HG02981 (cell line): ENCODE data around the gene GAB4.
"Not testable (repeated sequence)": the region's sequence is repeated elsewhere in the genome, so short reads cannot be mapped to it uniquely, and the experiment has no call there.

ENCODE experiments used
- ATAC-seq: cut with Tn5 transposase; IDR thresholded peaks from one replicate; pipeline ENCODE4 v1.9.1; 2021; ENCODE audit warnings: mild to moderate bottlenecking, moderate library complexity; ENCODE audit not compliant: unreplicated experiment

GAB4 gene

GRCh38 chr22:16917144-16918003 is 90.6 kb downstream of the GAB4 start:
- ATAC-seq: no peak

- no peak for ATAC-seq
These were observed 92.3 kb downstream of the GAB4 start for GRCh38 chr22:16915701-16916100.

- ATAC-seq: not testable (repeated sequence)
These were observed 93.1 kb downstream of the GAB4 start for GRCh38 chr22:16914911-16915310.

- no peak for ATAC-seq
These were observed 94.0 kb downstream of the GAB4 start for GRCh38 chr22:16914006-16914405.

- ATAC-seq: no peak
These were observed 95.7 kb downstream of the GAB4 start for GRCh38 chr22:16912281-16912680.
